Suprapubic skin (tissue), 4 donors: ENCODE data around the gene MYH8. TPM values are rescaled to one million over a fixed set of nuclear protein-coding genes. Genes with fewer than 3 reads are reported as not detected.

Source experiments
- DNase-seq, 2 donors: peaks; one replicate each; pipeline ENCODE4 v3.0.0-alpha.2; 2019; ENCODE audit warnings: low spot score in 2 of 2
- H3K27ac ChIP-seq: fragments of 200-600 bp; sonication (generic); one replicate; pipeline ENCODE4 v1.5.1; 2019
- H3K27me3 ChIP-seq: fragments of 200-600 bp; sonication (generic); one replicate; pipeline ENCODE4 v1.5.1; 2019
- H3K36me3 ChIP-seq: fragments of 200-600 bp; sonication (generic); one replicate; pipeline ENCODE4 v1.5.1; 2019
- H3K4me1 ChIP-seq: fragments of 200-600 bp; sonication (generic); one replicate; pipeline ENCODE4 v1.5.1; 2019
- H3K4me3 ChIP-seq: fragments of 200-600 bp; sonication (generic); one replicate; pipeline ENCODE4 v1.5.1; 2019; ENCODE audit warnings: mild to moderate bottlenecking
- H3K9me3 ChIP-seq: fragments of 200-600 bp; sonication (generic); one replicate; pipeline ENCODE4 v1.5.1; 2019
- EP300 ChIP-seq: sonication (generic); formaldehyde crosslinking; IDR thresholded peaks from one replicate; pipeline ENCODE4 v1.6.1; 2017; ENCODE audit warnings: antibody characterized with exemption
- POLR2A ChIP-seq, 2 donors: fragments of 450-650 bp; IDR thresholded peaks; one replicate each; pipeline ENCODE4 v1.6.1; 2017; ENCODE audit warnings: antibody characterized with exemption in 2 of 2, mild to moderate bottlenecking in 2 of 2, moderate library complexity in 2 of 2
- POLR2AphosphoS5 ChIP-seq, 3 donors: sonication (generic); formaldehyde crosslinking; IDR thresholded peaks; one replicate each; pipeline ENCODE4 v1.6.1; 2017; ENCODE audit warnings: antibody characterized with exemption in 3 of 3
- WGBS: methylation state at CpG from one replicate; pipeline ENCODE4 v1.1.5; 2018; 5-methylcytosine and 5-hydroxymethylcytosine counted together
- total RNA-seq, 4 donors: library from RNA; depleted of rRNA; stranded (reverse); fragments of >200 nt; gene quantifications; one replicate each; pipeline ENCODE4 v1.1.0, GENCODE V29; 2016
- TF ChIP-seq, protein P1 (sequence below), 2 donors: fragments of 200-600 bp in 1 of 2; fragments of 450-650 bp in 1 of 2; sonication (generic) in 1 of 2; IDR thresholded peaks; one replicate each; pipeline ENCODE4 v1.5.1; 2016 to 2019; ENCODE audit warnings: antibody characterized with exemption in 2 of 2, mild to moderate bottlenecking in 1 of 2, moderate library complexity in 1 of 2

The MYH8 gene
- total RNA-seq, 4 donors from 2014 or later: not detected

DNA sequence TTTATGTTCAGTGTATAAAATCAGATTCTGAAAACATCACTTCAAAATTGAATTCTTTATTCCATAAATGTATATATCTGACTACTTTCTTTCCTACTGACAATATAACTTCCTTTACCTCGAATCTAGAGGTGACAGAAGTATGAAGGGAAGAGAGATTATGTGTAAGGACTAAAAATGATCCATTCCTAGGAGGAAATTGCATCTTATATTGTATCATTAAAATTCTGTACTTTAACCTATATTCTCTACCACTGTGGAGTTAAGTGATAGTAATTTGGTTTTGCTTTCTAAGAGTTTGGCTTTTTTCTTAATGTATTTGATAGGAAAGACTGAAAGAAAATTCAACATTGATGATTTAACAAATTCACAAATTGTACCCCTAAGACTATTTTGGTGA lies 36.2 kb upstream of the MYH8 start:
- H3K9me3 ChIP-seq: no peaks in the 10 kb centered on the region
- no peaks in the 10 kb centered on the region for H3K36me3 ChIP-seq
- H3K27ac ChIP-seq: no peak overlapping the region
- 22% methylated on average over 1 of the region's 1 CpG for WGBS
- no peaks in the 10 kb centered on the region for H3K4me1 ChIP-seq
- H3K27me3 ChIP-seq: peaks cover 3% of the 10 kb centered on the region
- TF ChIP-seq EP300: no peak
- no peak for TF ChIP-seq POLR2AphosphoS5 (IDR thresholded peaks at IDR 0.05)
- TF ChIP-seq POLR2A (IDR thresholded peaks at IDR 0.05): no peak
- TF ChIP-seq, protein P1, sequence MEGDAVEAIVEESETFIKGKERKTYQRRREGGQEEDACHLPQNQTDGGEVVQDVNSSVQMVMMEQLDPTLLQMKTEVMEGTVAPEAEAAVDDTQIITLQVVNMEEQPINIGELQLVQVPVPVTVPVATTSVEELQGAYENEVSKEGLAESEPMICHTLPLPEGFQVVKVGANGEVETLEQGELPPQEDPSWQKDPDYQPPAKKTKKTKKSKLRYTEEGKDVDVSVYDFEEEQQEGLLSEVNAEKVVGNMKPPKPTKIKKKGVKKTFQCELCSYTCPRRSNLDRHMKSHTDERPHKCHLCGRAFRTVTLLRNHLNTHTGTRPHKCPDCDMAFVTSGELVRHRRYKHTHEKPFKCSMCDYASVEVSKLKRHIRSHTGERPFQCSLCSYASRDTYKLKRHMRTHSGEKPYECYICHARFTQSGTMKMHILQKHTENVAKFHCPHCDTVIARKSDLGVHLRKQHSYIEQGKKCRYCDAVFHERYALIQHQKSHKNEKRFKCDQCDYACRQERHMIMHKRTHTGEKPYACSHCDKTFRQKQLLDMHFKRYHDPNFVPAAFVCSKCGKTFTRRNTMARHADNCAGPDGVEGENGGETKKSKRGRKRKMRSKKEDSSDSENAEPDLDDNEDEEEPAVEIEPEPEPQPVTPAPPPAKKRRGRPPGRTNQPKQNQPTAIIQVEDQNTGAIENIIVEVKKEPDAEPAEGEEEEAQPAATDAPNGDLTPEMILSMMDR (IDR thresholded peaks at IDR 0.05): no peak
- H3K4me3 ChIP-seq: no peak overlapping the region
- no peak for DNase-seq

DNA sequence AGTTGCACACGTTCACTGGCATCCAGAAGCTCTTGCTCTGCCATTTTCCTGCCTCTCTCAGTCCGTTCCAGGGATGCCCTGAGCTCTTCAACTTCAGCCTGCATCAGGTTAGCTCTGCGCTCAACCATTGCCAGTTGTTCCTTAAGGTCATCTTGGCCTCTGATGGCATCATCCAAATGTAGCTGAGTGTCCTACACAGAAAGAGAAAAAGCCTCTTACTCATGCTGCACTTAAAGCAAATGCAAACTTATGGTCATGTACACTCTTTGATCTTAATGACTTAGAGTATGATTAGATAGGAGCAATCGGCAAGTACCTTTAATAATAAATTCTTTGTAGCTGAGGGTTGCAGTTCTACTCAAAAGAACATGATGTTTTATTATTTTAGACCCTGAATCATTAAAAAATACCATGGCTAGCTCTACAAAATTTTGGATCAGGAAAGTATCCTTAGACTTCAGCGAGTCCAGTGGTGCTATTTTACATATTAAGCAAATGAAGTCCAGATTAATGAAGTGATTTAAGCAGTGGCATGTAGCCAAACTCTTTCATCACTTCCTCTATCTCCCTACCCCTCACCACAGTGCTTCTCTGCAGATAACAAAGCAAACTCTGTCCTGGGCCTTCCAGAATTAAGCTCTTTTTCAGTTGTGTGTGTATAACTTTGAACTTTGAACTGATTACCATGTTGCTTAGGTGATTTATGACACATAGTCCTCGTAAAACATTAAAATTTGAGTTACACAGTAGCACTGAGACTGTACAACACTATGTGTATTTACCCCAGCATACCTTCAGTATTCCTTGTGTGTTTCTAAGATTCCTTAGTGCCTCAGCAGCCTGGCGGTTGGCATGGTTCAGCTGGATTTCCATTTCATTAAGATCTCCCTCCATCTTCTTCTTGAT lies 25.5 kb upstream of the MYH8 start:
- DNase-seq: no peak
- H3K27me3 ChIP-seq: no peaks in the 10 kb centered on the region
- H3K27ac ChIP-seq: no peak overlapping the region
- TF ChIP-seq, protein P1 (IDR thresholded peaks at IDR 0.05): no peak
- TF ChIP-seq POLR2AphosphoS5 (IDR thresholded peaks at IDR 0.05) (no peak), EP300 (no peak), POLR2A (IDR thresholded peaks at IDR 0.05) (no peak)
- no peaks in the 10 kb centered on the region for H3K36me3 ChIP-seq
- no peaks in the 10 kb centered on the region for H3K4me1 ChIP-seq
- H3K4me3 ChIP-seq: no peak overlapping the region
- H3K9me3 ChIP-seq: no peaks in the 10 kb centered on the region
- 64% methylated on average over 7 of the region's 7 CpGs for WGBS

DNA sequence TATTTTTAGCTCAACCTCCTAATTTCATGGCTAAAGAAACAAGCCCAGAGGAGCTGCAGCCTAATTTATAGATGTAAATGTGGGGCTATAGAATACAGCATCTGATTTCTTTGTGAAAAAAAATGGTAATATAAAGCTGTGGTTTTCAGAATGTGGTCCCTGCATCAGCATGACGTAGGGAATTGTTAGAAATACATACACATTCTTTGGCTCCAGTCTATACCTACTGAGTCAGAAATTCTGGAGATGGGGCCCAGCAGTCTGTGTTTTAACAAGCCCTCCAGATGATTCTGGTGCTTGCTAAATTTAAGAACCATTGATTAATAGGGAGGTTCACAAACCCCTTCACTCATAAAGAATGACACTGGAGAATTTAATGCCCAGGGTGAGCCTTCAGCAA lies 18.1 kb upstream of the MYH8 start:
- no peak for DNase-seq
- TF ChIP-seq POLR2A (IDR thresholded peaks at IDR 0.05) (no peak), POLR2AphosphoS5 (IDR thresholded peaks at IDR 0.05) (no peak)
- Histone ChIP-seq H3K27me3 (no peaks in the 10 kb centered on the region), H3K9me3 (no peaks in the 10 kb centered on the region), H3K36me3 (no peaks in the 10 kb centered on the region), H3K4me1 (no peaks in the 10 kb centered on the region), H3K27ac (no peak overlapping the region), H3K4me3 (no peak overlapping the region)
- WGBS: 64% methylated on average over 1 of the region's 1 CpG

DNA sequence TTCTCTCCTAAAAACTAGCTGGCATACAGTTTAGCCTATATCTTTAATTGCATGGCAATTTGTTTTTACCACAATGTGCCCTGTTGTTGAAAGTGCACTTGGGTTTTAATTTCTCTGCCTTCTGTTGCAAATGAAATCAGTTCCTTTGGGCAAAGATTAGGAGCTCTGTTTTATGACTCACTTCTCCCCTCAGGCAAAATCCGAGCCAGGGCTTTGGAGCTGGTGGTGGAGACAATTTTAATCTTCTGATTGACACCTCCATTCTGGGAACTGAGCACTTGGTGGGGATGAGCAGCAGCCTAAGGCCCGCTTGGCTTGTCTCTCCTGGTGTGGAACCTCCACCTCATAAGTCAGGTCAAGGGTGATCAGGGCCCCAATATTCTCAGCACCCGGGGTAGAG lies 13.3 kb upstream of the MYH8 start:
- H3K27ac ChIP-seq: no peak overlapping the region
- H3K27me3 ChIP-seq: no peaks in the 10 kb centered on the region
- no peak overlapping the region for H3K4me3 ChIP-seq
- H3K4me1 ChIP-seq: no peaks in the 10 kb centered on the region
- WGBS: 42% methylated on average over 3 of the region's 3 CpGs
- TF ChIP-seq POLR2A (IDR thresholded peaks at IDR 0.05) (no peak), EP300 (no peak), POLR2AphosphoS5 (IDR thresholded peaks at IDR 0.05) (no peak)
- TF ChIP-seq, protein P1 (IDR thresholded peaks at IDR 0.05): no peak
- no peaks in the 10 kb centered on the region for H3K36me3 ChIP-seq
- no peaks in the 10 kb centered on the region for H3K9me3 ChIP-seq
- DNase-seq: no peak

DNA sequence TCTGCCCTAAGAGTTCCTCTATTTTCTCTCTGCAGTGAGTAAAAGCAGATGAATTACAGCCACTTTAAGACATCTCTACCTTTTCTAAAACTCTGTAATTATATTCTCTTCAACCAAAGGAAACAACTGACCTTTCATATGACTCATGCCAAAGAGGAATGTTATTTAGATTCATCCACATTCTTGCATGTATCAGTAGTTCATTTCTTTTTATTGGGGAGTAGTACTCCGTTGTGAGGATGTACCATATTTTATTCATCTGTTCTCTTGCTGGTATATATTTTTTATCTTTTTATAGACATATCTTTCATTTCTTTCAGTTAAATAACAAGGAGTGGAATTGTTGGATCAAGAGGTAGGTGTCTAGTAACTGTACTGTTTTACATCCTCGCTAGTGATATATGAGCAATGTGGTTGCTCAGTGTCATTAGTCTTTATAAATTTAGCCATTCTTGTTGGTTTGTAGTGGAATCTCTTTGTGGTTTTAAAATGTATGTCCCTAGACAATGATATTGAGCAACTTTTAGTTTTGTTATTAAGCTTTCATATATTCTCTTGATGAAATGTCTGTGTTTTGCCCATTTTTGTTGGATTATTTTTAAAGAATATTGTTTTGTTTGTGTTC lies 7.8 kb upstream of the MYH8 start:
- no peak for TF ChIP-seq POLR2AphosphoS5 (IDR thresholded peaks at IDR 0.05)
- TF ChIP-seq POLR2A (IDR thresholded peaks at IDR 0.05): no peak
- WGBS: 70% methylated on average over 2 of the region's 2 CpGs
- H3K9me3 ChIP-seq: no peaks in the 10 kb centered on the region
- H3K27me3 ChIP-seq: no peaks in the 10 kb centered on the region
- H3K4me3 ChIP-seq: no peak overlapping the region
- no peaks in the 10 kb centered on the region for H3K4me1 ChIP-seq
- no peak for DNase-seq
- no peak overlapping the region for H3K27ac ChIP-seq
- H3K36me3 ChIP-seq: no peaks in the 10 kb centered on the region

DNA sequence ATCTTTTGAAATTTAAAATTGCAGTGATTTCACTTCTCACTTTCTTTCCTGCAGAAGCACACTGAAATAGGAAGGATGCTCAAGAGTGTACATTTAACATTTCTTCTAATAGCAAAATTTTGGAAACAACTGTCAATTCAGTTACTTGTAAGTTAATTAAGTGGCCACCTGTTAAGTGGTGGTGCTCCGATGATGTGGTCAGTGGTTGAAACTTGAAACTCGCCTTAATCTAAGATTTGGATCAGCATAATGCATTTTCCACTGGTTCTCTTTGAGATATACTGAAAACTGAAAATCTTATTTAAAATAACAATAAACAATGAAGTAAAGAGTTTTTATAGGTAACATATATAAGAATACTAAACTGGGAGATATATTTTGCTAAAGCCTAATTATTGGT lies 7.0 kb upstream of the MYH8 start:
- WGBS: 84% methylated on average over 2 of the region's 2 CpGs
- H3K9me3 ChIP-seq: no peaks in the 10 kb centered on the region

More for the DNA sequence above, 7.0 kb upstream of the MYH8 start:
- TF ChIP-seq, protein P1 (IDR thresholded peaks at IDR 0.05): no peak
- TF ChIP-seq POLR2A (IDR thresholded peaks at IDR 0.05): no peak
- TF ChIP-seq EP300: no peak
- TF ChIP-seq POLR2AphosphoS5 (IDR thresholded peaks at IDR 0.05): no peak
- H3K36me3 ChIP-seq: no peaks in the 10 kb centered on the region
- no peaks in the 10 kb centered on the region for H3K4me1 ChIP-seq
- DNase-seq: no peak
- H3K27ac ChIP-seq: no peak overlapping the region
- no peak overlapping the region for H3K4me3 ChIP-seq
- H3K27me3 ChIP-seq: no peaks in the 10 kb centered on the region
